NCI-H69 (cell line): ENCODE data around the gene RERE.

Experiments used
- DNase-seq: peaks from one replicate; lab custom pipeline; 2025; lab: John Stamatoyannopoulos, UW

RERE gene

DNA sequence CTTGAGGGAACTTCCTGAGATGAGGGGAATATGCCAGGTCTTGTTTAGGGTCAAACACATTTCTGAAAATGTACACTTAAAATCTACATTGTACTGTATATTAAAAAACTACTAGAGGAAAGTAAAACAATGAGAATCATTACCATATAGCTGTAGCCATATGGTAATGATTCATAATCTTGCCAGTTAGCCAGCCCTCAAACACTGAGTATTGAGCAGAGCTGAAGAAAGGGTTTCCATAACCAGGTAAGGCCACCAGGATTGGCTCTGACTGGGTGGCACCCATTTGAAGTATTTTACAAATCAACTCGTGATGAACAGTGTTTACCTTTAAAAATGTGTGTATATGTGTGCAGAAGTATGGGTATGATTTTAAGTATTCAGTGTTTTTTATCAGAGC, 272.8 kb downstream of the RERE start:
- DNase-seq, result no peak

DNA sequence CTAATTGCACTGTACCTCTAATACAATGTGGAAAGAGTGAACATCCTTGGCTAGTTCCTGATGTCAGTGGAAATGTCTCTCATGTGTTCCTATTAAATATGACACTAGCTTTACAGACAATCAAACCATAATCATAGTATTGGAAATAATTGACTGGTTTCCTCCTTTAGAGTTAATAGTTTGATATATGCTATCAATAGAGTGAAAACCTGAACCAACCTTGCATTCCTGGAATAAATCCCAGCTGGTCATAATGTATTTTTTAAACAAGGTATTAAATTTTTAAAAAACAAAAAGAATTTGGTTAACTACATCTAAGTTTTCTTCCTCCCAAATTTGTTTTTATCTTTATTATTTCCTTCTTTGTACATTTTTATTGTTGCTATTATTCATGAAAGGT, 273.5 kb downstream of the RERE start:
- no peak for DNase-seq

DNA sequence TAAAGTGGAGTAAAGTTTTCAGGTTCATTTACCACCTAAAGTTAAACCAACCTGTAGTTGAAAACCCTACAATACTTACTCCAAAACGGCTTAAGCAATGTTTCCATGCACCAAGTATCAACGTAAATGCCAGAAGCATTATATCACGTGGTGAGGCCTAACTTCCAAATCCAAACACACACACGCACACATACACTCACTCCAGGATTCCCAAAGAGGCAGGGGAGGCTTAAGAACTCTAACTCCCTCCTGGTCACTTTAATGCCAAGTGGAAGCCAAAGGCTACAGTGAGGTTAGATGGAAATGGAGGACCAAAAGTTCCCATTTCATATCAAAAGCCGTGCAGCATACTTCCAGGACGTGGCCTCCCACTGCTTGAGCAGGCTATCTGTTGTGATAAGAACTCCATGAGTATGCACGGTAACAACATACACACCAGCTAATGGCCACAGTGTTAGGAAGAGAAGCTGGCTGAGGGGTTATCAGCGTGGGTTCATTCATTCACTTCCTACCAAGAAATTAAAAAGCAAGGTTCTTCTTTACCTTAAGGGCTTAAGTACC, 275.4 kb downstream of the RERE start:
- DNase-seq, result no peak

DNA sequence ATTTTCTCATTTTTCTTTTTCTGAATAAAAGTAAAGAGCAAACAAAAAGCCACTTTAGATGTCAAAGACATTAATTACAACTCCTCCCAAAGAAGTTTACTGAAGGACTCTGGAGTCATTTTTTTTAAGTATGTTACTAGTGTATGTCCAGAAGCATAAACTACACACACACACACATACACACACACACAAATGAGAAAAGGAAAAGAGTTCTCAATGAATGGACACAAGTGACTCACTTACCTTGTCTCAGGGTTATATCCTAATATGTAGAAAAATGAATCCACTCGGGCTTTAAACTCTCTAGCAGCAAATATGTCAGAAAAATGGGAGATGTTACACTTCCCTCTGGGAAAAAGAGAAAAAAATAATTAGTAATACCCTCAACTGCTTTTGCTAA, 276.5 kb downstream of the RERE start:
- no peak for DNase-seq

DNA sequence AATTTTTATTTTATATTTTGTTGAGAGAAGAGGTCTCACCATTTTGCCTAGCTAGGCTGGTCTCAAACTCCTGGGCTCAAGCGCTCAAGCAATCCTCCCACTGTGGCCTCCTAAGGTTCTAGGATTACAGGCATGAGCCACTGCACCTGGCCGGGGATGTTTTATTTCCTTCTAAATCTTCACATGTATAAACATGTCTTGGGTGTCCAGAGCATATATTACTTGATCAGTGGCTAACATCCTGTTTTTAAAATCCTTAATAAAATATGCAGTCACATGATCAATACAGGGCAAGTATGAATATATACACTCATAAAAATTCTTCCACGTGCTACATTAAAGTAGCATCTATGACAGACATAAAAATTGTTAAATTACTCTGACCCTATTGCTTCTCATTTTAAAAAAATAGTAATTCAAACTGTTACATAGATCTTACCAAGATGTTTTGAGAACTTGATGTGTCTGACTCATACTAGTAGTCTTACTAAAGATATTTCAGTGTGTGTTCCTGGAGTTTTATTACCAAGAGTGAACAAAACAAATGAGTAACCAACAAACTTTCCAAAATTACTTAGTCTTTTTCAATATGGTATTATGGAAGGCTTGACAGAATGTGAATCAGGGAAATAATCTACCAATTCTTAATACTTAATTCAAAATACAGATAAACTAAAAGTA, 277.0 kb downstream of the RERE start:
- no peak for DNase-seq

DNA sequence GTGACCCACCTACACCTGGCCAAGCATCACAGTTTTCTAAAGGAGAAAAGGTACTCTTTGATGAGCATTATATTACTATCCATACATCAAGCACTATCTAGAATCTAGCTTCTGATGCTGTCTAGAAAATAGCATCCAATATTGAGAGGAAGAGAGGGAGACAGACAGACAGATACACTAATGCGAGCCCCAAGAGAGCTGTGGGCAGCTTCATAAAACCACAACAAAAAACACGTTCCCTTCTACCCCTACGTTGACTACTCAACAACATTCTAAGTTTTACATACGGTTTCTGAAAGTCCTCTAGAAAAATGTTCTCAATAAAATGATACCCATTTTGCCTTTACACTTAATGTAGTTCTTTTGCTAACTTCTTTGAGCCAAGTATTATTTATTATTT, 277.8 kb downstream of the RERE start:
- no peak for DNase-seq

DNA sequence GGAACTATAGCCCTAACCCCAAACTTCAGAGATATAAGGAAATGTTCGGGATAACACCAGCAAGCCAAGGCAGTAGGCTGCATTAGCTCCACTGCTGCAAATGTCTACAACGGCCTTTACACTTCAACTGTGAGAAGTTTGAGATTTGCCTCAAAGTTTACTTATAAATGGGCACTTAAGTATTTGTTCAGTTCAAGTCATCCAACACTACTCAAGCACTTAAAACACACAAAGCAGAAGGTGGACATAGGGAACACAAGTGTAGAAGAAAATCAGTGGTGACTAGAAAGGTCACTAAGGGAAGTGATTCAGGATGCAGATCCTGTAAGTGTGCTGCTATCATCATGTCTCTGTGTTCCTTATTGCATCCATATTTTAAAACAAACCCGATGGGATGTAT, 278.9 kb downstream of the RERE start:
- DNase-seq, result no peak

DNA sequence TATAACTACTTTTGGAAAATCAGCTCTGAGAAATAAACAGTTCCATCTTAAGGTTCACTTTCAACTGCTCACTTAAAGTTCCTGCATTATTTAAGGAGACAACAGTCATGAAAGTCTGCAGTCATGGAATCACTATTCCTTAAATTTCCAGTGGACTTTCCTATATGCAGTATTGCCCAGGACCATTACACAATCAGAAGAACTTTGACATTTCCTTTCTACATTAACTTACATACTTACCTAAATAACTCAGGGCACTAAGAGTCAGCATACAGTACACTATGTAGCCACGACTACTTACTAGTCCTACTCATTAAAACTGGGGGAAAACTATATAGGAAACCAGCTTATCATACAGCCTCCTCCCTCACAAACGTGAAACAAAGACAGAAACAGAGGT, 279.4 kb downstream of the RERE start:
- DNase-seq, result no peak

DNA sequence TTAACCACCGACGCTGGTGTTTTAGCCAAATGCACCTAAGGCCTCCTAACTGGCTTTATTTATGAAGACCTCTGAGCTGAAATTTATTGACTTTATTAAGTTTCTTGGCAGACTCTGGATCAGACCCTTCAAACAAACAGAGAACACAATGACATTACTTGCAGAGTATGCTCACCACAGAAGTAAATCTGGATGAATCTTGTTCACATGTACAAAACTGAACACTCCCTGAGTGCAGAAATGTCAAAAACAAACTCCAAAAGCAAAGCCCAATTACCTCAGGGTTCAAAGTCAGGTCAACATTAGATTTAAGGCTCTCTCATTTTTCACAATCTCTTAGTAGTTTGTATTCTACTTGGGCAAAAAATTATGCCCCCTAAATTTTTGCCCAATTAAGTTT, 280.9 kb downstream of the RERE start:
- no peak for DNase-seq

DNA sequence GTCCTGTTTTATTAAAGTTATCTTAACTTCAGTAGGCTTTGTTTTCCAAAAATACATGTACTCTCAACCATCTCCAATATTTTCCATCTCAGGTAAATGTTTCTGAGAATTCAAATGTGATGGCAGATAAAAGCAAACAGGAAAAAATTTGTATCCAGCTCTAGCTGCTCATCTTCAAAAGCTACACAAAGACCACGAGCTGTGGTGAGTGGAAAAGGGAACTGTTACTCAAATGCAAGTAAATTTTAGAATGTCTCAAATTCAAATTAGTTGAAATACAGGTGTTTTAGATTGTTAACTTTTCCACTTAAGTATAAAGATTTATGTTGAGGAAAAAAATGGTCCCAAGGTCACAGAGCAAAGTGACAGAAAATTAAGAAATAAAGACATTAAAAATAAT, 283.5 kb downstream of the RERE start:
- no peak for DNase-seq

DNA sequence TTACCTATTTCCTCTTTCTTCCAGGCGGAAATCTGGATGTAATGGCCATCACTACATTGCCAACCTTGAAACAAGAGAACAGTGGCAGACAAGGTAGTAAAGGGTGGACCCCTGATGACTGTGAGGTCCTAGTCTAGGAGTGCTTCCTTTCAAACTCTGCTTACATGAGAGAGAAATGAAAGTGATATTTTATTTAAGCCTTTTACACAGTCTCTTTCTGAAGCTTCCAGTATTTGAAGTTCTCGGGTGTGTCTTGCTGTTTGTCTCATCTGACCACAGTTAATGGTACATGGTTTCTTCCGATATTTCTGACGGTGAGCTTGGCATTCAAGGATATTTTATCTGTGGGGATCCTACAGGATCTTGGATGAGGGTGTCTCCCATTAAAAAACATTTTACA, 284.3 kb downstream of the RERE start:
- DNase-seq, result no peak

DNA sequence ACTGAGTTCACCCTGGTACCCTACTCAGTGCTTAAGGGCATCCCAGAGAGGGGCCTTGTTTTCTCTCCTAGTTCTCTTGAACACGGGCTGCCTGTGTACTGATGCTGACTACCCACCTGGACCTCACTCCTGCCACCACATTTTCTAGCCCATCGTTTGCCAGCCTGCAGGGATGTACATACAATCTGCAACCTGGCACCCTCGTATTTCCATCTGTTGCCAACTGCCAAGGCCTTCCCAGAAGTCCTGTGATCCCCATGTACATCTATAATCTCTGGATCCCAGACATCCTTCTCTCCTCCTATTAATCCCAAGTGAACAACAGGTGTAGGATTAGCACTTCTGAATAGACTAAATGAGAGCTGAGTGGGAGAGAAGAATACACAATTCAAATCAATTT, 287.5 kb downstream of the RERE start:
- no peak for DNase-seq

DNA sequence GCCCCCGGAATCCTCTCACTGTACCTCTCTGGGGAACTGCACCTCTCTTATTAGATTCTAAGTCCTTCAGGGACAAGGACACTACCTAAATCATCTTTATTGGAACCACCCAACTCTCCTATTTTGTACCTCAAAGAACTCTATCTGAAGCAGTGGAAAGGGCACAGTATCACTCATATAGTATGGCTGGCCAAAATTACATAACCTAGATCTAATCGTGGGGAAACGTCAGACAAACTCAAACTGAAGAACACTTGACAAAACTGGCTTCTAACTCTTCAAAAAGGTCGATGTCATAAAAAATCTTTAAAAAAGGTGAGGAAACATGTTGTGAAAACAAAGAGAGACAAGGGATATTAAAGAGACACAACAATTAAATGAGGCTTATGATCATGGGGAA, 289.5 kb downstream of the RERE start:
- no peak for DNase-seq

DNA sequence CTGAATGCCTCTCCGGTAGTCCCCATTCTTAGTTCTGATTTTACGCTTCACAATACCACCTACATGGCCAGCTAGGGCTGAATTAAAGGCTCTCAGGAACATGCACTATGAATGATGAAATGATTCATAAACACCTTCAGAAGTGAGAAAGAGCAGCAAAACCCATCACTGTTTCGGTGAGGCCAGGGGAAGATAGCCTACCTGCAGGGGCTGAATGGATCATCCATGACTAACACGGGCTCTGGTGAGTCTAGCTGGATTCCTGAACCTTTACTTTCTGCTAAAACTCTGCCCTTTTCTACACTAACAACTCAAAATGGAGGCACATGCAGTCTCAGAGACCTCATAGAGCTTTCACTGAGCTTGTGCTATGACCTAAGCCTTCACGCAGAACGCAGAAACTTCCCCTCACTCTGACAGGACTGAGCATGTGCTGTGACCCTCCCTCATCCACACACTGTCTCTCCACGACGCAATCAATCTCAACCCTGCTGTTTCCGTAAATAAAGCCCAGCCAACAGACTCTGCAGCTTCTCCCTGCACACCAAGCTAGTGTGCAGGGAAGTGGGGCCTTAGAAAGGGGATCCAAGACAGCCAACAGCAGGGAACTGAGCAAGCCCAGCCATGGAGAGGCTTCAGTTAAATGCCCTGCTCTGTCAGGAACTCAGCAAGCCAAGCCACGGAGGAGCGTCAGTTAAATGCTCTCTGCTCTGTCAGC, 291.7 kb downstream of the RERE start:
- DNase-seq, result peak; percentile 94

DNA sequence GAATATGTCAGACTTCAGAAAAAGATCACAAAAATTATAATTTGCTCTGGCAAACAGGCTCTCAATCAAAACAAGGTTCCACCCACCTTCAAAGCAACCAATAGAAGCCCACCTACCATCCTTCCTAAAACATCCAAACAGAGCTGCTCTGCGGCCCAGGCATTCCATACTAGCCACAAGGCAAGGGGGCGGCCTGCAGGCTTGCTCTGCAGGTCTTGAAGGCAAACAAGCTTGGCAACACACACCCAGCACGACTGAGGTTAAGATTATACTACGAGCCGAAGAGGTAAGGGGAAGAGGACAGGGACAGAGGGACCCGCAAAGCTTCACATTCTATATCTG, 292.3 kb downstream of the RERE start:
- DNase-seq, result no peak

DNA sequence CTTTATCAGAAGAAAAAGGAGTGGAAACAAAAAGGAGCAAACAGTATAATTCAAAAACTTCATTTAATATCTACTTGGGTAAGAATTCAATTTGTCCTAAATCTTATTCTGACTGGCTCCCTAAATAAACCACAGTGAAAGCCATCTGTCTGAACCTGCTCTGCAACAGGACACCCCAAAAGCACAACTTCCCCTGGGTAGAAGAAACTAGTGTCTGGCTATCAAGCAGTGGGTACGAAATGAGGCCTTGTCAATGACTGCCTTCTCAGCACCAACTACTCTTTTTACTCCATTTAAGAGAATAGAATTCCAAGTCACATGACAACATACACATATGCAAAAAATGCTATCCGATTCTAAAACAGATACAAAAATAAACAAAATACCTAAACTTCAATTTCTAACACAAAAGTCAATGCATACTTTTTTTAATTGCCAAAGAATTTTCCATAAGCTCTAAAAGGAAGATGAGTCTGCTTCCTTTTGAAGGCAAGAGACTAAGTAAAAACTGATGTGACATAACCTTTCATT, 292.7 kb downstream of the RERE start:
- no peak for DNase-seq

DNA sequence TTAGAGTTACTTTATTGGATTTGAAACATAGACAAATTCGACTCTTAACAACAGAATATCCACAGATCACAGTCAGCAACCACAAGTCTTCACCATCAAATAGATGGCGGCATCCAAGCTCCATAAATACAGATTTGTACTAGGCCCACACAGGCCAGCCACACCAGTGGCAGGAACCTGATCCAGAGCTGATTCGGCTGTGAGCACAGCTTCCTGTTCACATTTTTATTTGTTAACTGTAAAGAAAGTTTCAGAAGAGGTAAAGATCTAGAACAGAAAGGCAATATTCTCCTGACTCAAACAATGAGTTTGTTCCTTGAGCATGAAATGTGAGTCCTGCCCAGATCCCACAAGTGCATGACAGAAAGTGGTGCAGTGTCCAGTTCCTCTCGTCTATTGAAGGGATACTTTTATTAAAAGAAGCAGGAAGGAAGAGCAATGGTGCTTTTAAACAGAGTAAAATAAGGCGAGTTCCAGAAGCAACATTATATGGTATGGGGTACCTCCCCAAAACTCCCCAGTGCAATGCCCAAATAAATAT, 293.7 kb downstream of the RERE start:
- DNase-seq, result no peak

DNA sequence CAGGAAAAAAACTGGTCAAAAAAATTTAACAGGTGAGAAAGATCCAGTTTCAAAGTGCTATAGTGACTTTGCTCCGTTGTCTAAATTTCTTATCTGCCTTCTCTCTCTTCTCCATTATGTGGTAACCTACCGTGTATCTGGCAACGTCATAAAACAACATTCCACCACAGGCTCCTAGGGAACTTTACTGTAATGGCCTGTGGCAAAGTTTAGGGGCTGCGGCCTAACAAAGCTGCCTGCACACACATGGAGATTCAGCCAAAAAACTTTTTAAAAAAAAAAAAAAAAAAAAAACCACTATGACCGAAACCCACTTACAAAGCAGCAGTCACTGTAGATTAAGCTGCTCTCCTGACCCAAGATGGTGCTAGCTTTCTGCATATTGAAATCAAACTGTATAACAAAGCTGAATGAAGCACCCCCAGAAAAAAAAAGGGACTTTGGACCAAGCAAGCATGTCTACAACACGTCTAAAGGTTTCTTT, 296.9 kb downstream of the RERE start:
- DNase-seq, result no peak

DNA sequence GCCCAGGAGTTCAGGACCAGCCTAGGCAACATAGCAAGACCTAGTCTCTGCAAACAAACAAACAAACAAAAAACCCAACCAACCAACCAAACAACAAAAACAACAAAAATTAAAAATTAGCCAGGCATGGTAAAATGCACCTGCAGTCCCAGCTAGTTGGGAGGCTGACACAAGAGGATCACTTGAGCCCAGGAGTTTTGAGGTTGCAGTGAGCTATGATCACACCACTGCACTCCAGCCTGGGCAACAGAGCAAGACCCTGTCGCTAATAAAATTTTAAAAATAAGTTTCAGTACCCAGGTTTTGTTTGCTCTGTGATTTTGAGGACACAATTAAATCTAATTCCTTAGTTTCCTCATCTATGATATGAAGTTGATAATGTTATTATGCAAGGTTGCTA, 298.3 kb downstream of the RERE start:
- no peak for DNase-seq

DNA sequence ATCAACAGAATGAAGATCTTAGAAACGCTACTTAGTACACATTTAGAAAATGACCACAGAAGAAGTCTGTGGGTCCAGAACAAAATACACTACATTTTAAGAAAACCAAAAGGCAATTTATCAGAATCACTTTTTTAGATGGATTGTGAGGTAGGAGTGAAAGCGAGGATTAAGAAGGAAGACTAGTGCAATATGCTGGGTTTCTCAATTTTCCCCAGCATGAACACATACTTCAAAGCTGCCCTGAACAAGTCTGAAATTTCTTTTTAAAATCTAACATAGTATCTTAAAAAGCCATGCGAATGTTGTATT, 299.0 kb downstream of the RERE start:
- no peak for DNase-seq

DNA sequence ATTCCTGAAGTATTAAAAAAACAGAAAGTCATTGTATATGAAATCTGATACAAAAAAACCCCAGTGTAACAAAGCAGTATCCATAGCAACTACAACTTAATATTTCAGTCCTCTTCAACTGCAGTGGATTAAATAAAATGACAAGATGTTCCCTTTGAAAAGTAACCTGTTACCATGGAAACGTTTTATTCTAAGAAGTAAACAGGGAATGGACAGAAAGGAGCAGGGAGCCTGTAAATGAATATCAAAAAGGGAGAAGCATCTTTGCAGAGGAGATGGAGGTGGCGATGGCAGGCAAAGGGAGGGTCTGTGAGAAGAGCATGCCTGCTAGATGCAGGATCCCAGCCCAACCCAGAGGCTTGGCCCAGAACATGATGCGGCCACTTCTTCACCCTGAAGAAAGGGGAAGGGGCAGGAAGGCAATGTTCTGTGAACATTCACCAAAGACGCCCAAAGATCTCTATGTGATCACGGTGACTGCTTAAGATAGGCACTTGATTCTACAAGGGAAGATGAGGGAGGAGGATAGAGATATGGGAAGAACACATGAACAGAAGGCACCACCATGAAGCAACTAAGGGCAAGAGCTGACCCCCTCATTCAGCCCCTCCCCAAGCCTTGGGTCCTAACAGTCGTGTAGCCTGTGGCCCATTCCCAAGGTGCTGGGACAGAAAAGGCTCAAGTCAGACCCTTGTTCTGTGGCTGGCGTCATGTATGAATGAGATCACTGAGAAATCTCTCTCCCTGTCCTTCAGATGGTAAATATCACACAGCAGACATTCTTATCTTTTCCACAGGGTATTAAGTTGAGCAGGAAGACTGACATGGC, 299.6 kb downstream of the RERE start:
- DNase-seq, result no peak

DNA sequence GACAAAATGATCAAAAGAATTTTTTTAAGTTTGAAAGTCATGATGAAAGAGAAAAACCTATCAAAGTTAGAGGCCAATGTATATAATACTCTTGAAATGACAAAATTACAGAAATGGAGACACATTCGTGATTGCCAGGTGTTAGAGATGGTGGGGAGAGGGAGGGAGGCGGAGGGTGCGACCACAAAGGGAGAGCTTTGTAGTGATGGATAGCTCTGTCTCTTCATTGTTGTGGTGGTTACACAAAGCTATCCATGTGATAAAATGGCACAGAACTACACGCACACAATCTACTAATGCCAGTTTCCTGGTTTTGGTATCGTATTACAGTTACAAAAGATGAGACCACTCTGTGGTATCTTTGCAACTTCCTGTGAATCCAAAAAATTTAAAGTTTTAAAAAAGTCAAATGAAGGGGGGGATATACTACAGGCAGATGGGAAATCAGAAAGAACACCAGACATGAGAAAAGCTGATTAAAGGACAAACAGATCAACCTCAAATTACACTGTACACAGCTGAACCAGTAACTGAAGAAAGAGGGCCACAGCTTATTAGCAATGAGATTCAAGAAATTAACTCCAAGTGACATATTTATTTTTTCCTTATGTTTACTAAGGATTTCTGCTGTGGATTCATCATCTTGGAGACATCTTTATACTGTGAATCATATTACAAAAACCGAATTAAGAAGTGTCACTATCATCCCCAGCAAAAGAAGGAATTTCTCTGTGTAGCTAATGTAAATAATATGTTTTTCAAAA, 300.5 kb downstream of the RERE start:
- DNase-seq, result peak; percentile 25
